ENCODE data around the gene CD151. TPM values are rescaled to one million over a fixed set of nuclear protein-coding genes. Genes with fewer than 3 reads are reported as not detected.

Gene CD151
- total RNA-seq, 1 donor from 2014 or later, result 377 TPM

GRCh38 chr11:872799-873198, 40.0 kb downstream of the CD151 start:
- TF ChIP-seq CTCF (IDR thresholded peaks at IDR 0.05), result no peak
- Mint-ChIP-seq H3K4me3 (ENCODE audit: unreplicated experiment) (no peak overlapping the region), H3K4me1 (ENCODE audit: unreplicated experiment) (peaks cover 18% of the 10 kb centered on the region), H3K36me3 (ENCODE audit: unreplicated experiment) (no peaks in the 10 kb centered on the region), H3K9me3 (ENCODE audit: unreplicated experiment) (no peaks in the 10 kb centered on the region), H3K27me3 (ENCODE audit: unreplicated experiment) (no peaks in the 10 kb centered on the region), H3K27ac (ENCODE audit: unreplicated experiment) (no peak overlapping the region)
- no peak for DNase-seq (ENCODE audit: extremely low spot score, unreplicated experiment)

- H3K27me3 Mint-ChIP-seq (ENCODE audit: unreplicated experiment), result no peaks in the 10 kb centered on the region
- H3K4me1 Mint-ChIP-seq (ENCODE audit: unreplicated experiment), result peaks cover 18% of the 10 kb centered on the region
- H3K36me3 Mint-ChIP-seq (ENCODE audit: unreplicated experiment), result no peaks in the 10 kb centered on the region
- H3K9me3 Mint-ChIP-seq (ENCODE audit: unreplicated experiment), result no peaks in the 10 kb centered on the region
- no peak for TF ChIP-seq CTCF (IDR thresholded peaks at IDR 0.05)
- no peak overlapping the region for H3K27ac Mint-ChIP-seq (ENCODE audit: unreplicated experiment)
- no peak for DNase-seq (ENCODE audit: extremely low spot score, unreplicated experiment)
- no peak overlapping the region for H3K4me3 Mint-ChIP-seq (ENCODE audit: unreplicated experiment)
These were observed 41.0 kb downstream of the CD151 start for GRCh38 chr11:873706-874105.

- Mint-ChIP-seq H3K27ac (ENCODE audit: unreplicated experiment) (no peak overlapping the region), H3K27me3 (ENCODE audit: unreplicated experiment) (no peaks in the 10 kb centered on the region), H3K4me3 (ENCODE audit: unreplicated experiment) (no peak overlapping the region), H3K9me3 (ENCODE audit: unreplicated experiment) (no peaks in the 10 kb centered on the region), H3K4me1 (ENCODE audit: unreplicated experiment) (peaks cover 18% of the 10 kb centered on the region), H3K36me3 (ENCODE audit: unreplicated experiment) (peaks cover 2% of the 10 kb centered on the region)
- TF ChIP-seq CTCF (IDR thresholded peaks at IDR 0.05), result no peak
- no peak for DNase-seq (ENCODE audit: extremely low spot score, unreplicated experiment)
These were observed 42.5 kb downstream of the CD151 start for GRCh38 chr11:875203-875602.

- Mint-ChIP-seq H3K36me3 (ENCODE audit: unreplicated experiment) (peaks cover 7% of the 10 kb centered on the region), H3K9me3 (ENCODE audit: unreplicated experiment) (no peaks in the 10 kb centered on the region), H3K4me3 (ENCODE audit: unreplicated experiment) (no peak overlapping the region), H3K4me1 (ENCODE audit: unreplicated experiment) (peaks cover 18% of the 10 kb centered on the region), H3K27ac (ENCODE audit: unreplicated experiment) (no peak overlapping the region), H3K27me3 (ENCODE audit: unreplicated experiment) (no peaks in the 10 kb centered on the region)
- TF ChIP-seq CTCF (IDR thresholded peaks at IDR 0.05), result no peak
- no peak for DNase-seq (ENCODE audit: extremely low spot score, unreplicated experiment)
These were observed 43.1 kb downstream of the CD151 start for GRCh38 chr11:875769-876301.

GRCh38 chr11:876545-876944, 43.8 kb downstream of the CD151 start:
- Mint-ChIP-seq H3K36me3 (ENCODE audit: unreplicated experiment) (peaks cover 10% of the 10 kb centered on the region), H3K27me3 (ENCODE audit: unreplicated experiment) (no peaks in the 10 kb centered on the region), H3K27ac (ENCODE audit: unreplicated experiment) (no peak overlapping the region), H3K4me1 (ENCODE audit: unreplicated experiment) (peaks cover 18% of the 10 kb centered on the region), H3K4me3 (ENCODE audit: unreplicated experiment) (no peak overlapping the region), H3K9me3 (ENCODE audit: unreplicated experiment) (no peaks in the 10 kb centered on the region)
- TF ChIP-seq CTCF (IDR thresholded peaks at IDR 0.05), result no peak
- no peak for DNase-seq (ENCODE audit: extremely low spot score, unreplicated experiment)
